NT2/D1 (cell line): ENCODE data around the gene TMEM119.

Source experiments
- YY1 ChIP-seq: IDR thresholded peaks from 2 replicates; pipeline ENCODE4 v1.6.1; 2011; ENCODE audit not compliant: insufficient read length, insufficient read depth
- ZNF274 ChIP-seq: IDR thresholded peaks from 2 replicates; pipeline ENCODE4 v1.6.1; 2011; ENCODE audit warnings: mild to moderate bottlenecking, low read depth, low read length

- TF ChIP-seq YY1 (no peak), ZNF274 (no peak)
These were observed 8.6 kb upstream of the TMEM119 start for GRCh38 chr12:108606492-108606891.
